Endometrial microvascular endothelial cells (primary cell): ENCODE results near the gene BST1. TPM values are rescaled to one million over a fixed set of nuclear protein-coding genes. Genes with fewer than 3 reads are reported as not detected.

Experiments
- in situ Hi-C: cut with HindIII; loops from 2 replicates; pipeline ENCODE4 v1.10.0; 2017; ENCODE audit warnings: low sequenced_read_pairs, low pct_unique_long_range_greater_than_20kb; ENCODE audit errors: inconsistent ontology term
- total RNA-seq: library from RNA; depleted of rRNA; stranded (reverse); fragments of >200 nt; gene quantifications from one replicate; pipeline ENCODE4 v1.2.3, GENCODE V29; 2015; ENCODE audit errors: inconsistent ontology term

The BST1 gene
- total RNA-seq, 1 donor from 2014 or later: 27.3 TPM

DNA sequence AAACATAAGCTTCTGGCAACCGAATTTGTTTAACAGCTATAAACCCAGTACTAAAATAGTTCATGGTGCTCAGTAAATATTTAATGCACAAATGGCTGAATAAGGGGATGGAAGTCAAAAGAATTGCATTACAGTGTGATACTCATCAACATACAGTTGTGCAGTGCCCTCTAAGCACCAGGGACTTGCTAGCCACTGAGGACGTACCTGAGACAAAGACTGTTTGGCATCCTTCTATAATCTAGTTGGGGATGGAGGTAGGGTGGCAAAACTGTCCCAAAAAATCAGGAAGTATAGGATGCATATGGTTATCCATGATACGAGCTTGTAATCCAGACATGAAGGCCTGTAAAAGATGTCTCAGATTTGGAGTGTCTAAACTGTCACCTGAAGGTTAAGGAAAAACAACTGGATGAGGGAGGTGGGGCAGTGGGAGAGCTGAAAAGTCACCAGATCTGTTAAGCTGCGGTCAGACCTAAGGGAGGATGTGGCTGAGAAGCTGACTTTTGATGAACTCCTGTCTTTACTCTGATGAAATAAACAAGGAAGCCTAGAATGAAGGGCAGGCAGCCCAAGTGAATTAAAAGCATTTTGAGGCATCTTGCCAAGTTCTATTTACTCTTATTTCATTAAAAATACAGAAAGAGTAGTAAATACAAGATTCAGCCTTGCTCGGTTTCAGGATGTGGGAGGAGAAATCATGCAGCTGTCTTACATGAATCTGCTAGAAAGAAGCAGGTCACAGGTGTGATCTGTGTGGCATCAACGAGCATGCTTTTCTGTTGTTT lies 63.2 kb downstream of the BST1 start:
- in situ Hi-C loops: no loop called here

DNA sequence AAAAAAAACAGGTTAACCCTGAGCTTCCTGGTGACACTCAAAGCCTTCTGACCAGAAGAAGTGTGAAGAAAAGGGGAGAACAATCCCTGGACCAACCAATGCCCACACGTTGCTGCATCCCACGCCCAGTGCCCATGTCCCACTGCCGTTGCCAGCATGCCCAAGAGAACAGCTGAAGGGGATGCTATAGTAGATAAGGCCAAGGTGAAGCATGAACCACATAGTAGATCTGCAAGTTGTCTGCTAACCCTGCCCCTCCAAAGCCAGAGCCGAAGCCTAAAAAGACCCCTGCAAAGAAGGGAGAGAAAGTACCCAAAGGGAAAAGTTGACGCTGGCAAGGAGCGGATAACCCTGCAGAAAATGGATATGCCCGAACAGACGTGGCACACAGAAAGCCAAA lies 64.0 kb downstream of the BST1 start:
- in situ Hi-C loops: no loop called here

- in situ Hi-C loops: no loop called here
Measured at GRCh38 chr4:15769202-15769601, 66.3 kb downstream of the BST1 start.

GRCh38 chr4:15771216-15772058 lies 68.6 kb downstream of the BST1 start:
- in situ Hi-C loops: no loop called here

DNA sequence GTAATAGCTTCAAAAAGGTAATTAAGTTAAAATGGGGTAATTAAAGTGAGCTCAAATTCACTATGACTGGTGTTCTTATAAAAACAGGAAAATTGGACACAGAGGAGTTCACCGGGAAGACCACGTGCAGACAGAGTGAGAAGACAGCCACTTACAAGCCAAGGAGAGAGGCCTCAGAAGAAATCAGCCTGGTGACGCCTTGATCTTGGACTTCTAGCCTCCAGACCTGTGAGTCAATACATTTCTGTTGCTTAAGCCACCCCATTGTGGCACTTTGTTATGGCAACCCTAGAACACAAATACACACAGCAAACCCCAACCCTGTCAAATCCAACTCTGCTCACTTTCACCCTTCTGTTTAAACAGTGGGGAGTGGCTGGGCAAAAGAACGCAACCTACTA lies 71.2 kb downstream of the BST1 start:
- in situ Hi-C loops: no loop called here

DNA sequence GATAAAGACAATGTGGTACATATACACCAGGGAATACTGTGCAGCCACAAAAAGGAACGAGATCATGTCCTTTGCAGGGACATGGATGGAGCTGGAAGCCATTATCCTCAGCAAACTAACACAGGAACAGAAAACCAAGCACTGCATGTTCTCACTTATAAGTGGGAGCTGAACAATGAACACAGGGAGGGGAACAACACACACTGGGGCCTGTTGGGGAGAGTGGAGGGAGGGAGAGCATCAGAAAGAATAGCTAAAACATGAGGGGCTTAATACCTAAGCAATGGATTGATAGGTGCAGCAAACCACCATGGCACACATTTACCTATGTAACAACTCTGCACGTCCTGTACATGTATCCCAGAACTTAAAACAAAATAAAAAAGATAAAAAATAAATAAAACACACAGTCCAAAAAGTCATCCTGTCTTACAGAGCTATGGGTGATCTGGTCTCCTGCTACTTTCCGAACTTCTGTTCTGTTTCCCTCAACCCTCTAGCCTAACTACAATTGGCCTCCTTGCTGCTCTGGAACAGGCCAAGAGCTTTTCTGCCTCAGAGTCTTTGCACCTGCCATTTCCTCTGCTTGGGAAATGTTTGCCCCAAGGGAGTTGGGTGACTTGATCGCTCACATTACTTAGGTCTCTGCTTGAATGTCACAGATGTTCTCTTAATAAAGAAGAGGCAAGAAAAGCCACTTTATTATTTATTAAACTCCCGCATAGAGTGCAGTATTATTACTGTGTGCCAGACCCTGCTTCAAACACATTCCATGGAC lies 74.2 kb downstream of the BST1 start:
- in situ Hi-C loops: no loop called here

DNA sequence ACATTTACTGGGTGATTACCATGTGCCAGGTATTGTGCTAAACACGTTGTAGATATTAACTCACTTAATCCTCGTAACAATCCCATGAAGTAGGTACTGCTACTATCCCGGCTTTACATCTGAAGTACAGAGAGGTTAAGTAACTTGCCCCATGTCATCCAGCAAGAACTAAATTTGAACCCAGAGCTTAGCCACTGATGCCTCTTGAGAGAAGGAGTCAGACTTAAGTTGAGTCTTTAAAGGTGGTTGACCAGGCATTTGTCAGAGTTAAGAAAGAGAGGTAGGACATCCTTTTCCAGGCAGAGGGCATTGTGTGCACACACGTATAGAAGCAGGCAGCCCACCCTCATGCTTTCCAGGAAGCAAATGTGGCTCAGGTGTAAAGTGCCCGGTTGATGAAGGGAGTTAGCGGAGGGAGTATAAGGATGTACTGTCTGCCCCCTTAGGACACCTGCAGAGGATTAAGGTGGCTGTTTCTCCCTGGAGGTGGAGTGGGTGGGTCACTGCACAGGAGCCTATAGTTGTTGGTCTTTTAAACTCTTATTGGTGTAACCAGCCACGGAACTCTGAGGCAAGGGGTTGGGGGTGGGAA lies 74.9 kb downstream of the BST1 start:
- in situ Hi-C loops: no loop called here

GRCh38 chr4:15778289-15779241 lies 75.7 kb downstream of the BST1 start, which contains the start of gene CD38:
TSS of gene CD38 (plus strand) at chr4:15778328. CDS start at chr4:15778415, 87 bp downstream.
- in situ Hi-C loops: no loop called here

- in situ Hi-C loops: no loop called here
Measured at GRCh38 chr4:15779306-15779705, 76.4 kb downstream of the BST1 start.

DNA sequence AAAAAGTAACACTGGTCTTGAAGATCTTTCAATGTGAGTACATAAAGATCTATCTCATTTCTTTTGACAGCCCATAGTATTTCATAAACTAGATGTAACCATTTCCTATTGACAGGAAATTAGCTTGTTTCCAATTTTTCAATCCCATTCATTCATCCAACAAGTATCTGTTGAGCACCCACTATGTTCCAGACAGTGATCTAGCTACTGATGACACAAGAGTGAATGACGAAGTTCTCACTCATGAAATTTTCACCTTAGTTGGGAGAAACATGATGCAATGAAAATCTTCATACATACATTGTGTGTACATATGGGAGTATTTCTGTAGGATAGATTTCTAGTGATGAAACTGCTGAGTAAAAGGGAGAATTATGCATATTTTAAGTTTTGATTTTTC lies 76.9 kb downstream of the BST1 start:
- in situ Hi-C loops: no loop called here

DNA sequence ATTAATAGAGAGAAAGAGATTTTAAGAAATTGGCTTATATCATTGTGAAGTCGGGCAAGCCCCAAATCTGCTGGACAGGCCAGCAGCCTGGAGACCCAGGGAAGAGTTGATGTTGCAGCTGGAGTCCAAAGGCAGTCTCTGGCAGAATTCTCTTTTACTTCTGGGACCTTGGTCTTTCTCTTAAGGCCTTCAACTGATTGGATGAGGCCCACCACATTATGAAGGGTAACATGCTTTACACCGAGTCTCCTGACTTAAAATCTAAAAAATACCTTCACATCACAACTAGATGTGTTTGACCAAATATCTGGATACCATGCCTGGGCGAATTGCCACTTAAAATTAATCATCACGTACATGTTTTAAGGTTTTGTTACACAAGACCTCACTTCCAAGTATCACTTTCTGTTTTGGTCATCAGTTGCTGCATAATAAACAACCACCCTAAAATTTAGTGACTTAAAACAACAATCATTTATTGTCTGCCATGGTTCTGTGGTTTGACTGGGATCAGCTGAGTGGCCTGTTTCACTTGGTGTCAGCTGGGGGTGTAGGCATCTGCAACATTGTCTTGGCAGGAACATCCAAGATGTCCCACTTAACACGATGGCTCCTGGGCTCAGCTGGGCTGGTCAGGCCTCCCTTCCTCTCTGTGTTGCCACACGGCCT lies 78.7 kb downstream of the BST1 start:
- in situ Hi-C loops: no loop called here

Other genes with a start within 250 kb of the BST1 start
- gene CC2D2A, start 233.2 kb upstream of the BST1 start, total RNA-seq: 1.7 TPM
- gene FBXL5, start 47.7 kb upstream of the BST1 start, total RNA-seq: 181 TPM
- 61.6 TPM for gene FAM200B, start 21.2 kb upstream of the BST1 start, total RNA-seq
- gene CD38, start 75.3 kb downstream of the BST1 start, total RNA-seq: under 0.01 TPM
- not detected for gene FGFBP1, start 235.7 kb downstream of the BST1 start, total RNA-seq